Measurements from ENCODE around the gene PNLIPRP3. TPM values are rescaled to one million over a fixed set of nuclear protein-coding genes. Genes with fewer than 3 reads are reported as not detected.

The PNLIPRP3 gene
- total RNA-seq, 1 experiment from 2014 or later, result not detected

- TF ChIP-seq ZMAT4 (CRISPR knock-in tag; IDR thresholded peaks at IDR 0.05), result no peak
These were observed 24.2 kb downstream of the PNLIPRP3 start (continued) for GRCh38 chr10:116451711-116452337.

GRCh38 chr10:116452338-116452720 lies 24.7 kb downstream of the PNLIPRP3 start:
- peaks cover 39% of the 10 kb centered on the region for H3K9me3 Mint-ChIP-seq
- H3K4me1 Mint-ChIP-seq, result peaks cover 36% of the 10 kb centered on the region
- DNase-seq (ENCODE audit: low spot score) (peak; percentile 28), ATAC-seq (peak; percentile 96)
- CTCF ChIA-PET, result interaction anchor here (0.6 to 1.1 kb wide), 4 partner anchors 12 to 765 kb away, joined by 3 to 4 read pairs (median 3); no protein-coding TSS in a partner anchor
- no peak overlapping the region for H3K4me3 Mint-ChIP-seq
- POLR2A ChIA-PET, result no interaction called here
- H3K36me3 Mint-ChIP-seq, result peaks cover 25% of the 10 kb centered on the region
- H3K27me3 Mint-ChIP-seq (ENCODE audit: low read depth), result no peaks in the 10 kb centered on the region; the same call in 1 of the 2 replicates
- no peak for TF ChIP-seq JUN (CRISPR knock-in tag; IDR thresholded peaks at IDR 0.05)
- TF ChIP-seq SP1 (CRISPR knock-in tag; conservative IDR thresholded peaks at IDR 0.05), result 0 out of 2 replicates have a peak, but pooled peaks have one; percentile 23
- TF ChIP-seq GTF2I (CRISPR knock-in tag; conservative IDR thresholded peaks at IDR 0.05), result no peak
- peak overlapping the region; percentile 96 for H3K27ac Mint-ChIP-seq

- Mint-ChIP-seq H3K27ac (no peak overlapping the region), H3K36me3 (peaks cover 6% of the 10 kb centered on the region; the same call in 1 of the 2 replicates), H3K9me3 (peaks cover 12% of the 10 kb centered on the region), H3K4me3 (no peak overlapping the region), H3K27me3 (ENCODE audit: low read depth) (no peaks in the 10 kb centered on the region), H3K4me1 (peaks cover 35% of the 10 kb centered on the region)
- TF ChIP-seq USF1 (CRISPR knock-in tag; IDR thresholded peaks at IDR 0.05) (no peak), ATF6 (CRISPR knock-in tag; IDR thresholded peaks at IDR 0.05) (no peak), FOXP1 (CRISPR knock-in tag; IDR thresholded peaks at IDR 0.05; ENCODE audit: borderline replicate concordance) (no peak), ZNF219 (CRISPR knock-in tag; IDR thresholded peaks at IDR 0.05; ENCODE audit: borderline replicate concordance) (no peak), ZNF317 (CRISPR knock-in tag; IDR thresholded peaks at IDR 0.05; ENCODE audit: borderline replicate concordance, low read depth) (no peak), HMGXB4 (CRISPR knock-in tag; IDR thresholded peaks at IDR 0.05) (no peak), NFE2L1 (CRISPR knock-in tag; IDR thresholded peaks at IDR 0.05) (no peak)
- DNase-seq (ENCODE audit: low spot score) (no peak), ATAC-seq (no peak)
- CTCF ChIA-PET, result no interaction called here
- POLR2A ChIA-PET, result no interaction called here
These were observed 29.8 kb downstream of the PNLIPRP3 start for GRCh38 chr10:116457488-116457887.

- POLR2A ChIA-PET, result no interaction called here
- Mint-ChIP-seq H3K4me1 (peaks cover 24% of the 10 kb centered on the region), H3K27me3 (ENCODE audit: low read depth) (no peaks in the 10 kb centered on the region), H3K36me3 (no peaks in the 10 kb centered on the region), H3K9me3 (peaks cover 4% of the 10 kb centered on the region), H3K4me3 (no peak overlapping the region), H3K27ac (no peak overlapping the region)
- ATAC-seq (no peak), DNase-seq (ENCODE audit: low spot score) (no peak)
- TF ChIP-seq ZNF263 (CRISPR knock-in tag; IDR thresholded peaks at IDR 0.05; ENCODE audit: low read depth) (no peak), NFE2L1 (CRISPR knock-in tag; IDR thresholded peaks at IDR 0.05) (no peak), ZNF281 (CRISPR knock-in tag; IDR thresholded peaks at IDR 0.05) (no peak), GRHL2 (CRISPR knock-in tag; IDR thresholded peaks at IDR 0.05; ENCODE audit: insufficient replicate concordance, severe bottlenecking) (no peak), PRDM15 (CRISPR knock-in tag; IDR thresholded peaks at IDR 0.05) (no peak)
- CTCF ChIA-PET, result no interaction called here
These were observed 32.6 kb downstream of the PNLIPRP3 start for GRCh38 chr10:116460219-116460618.

All from WTC11 (cell line).